GM11168 (cell line): Measurements from ENCODE around the gene PYGO2.

ENCODE experiments used
- in situ Hi-C: fragments of 300-500 bp; cut with MboI; formaldehyde crosslinking; loops from one replicate; pipeline ENCODE4 v1.12.0; 2022; ENCODE audit warnings: low sequenced_read_pairs; ENCODE audit not compliant: unreplicated experiment

PYGO2 gene

GRCh38 chr1:154961207-154962155, at the start of gene PYGO2:
Gene PYGO2, minus strand, starts transcription at chr1:154961782. Its CDS starts 206 bp downstream, at chr1:154961576.
- in situ Hi-C loops = no loop called here

GRCh38 chr1:155011004-155011416, 49.4 kb upstream of the PYGO2 start:
- in situ Hi-C loops = no loop called here

- in situ Hi-C loops = no loop called here
These were observed 48.8 kb upstream of the PYGO2 start for GRCh38 chr1:155010211-155010918.

GRCh38 chr1:155009742-155010141, 48.2 kb upstream of the PYGO2 start:
- in situ Hi-C loops = no loop called here

- in situ Hi-C loops = no loop called here
These were observed 47.7 kb upstream of the PYGO2 start for GRCh38 chr1:155009221-155009711.

- in situ Hi-C loops = no loop called here
These were observed 46.7 kb upstream of the PYGO2 start for GRCh38 chr1:155008015-155008941.

- in situ Hi-C loops = no loop called here
These were observed 45.8 kb upstream of the PYGO2 start for GRCh38 chr1:155007251-155007828.

- in situ Hi-C loops = no loop called here
These were observed 45.1 kb upstream of the PYGO2 start for GRCh38 chr1:155006601-155007101.

- in situ Hi-C loops = no loop called here
These were observed 43.8 kb upstream of the PYGO2 start for GRCh38 chr1:155005076-155006011.

- in situ Hi-C loops = no loop called here
These were observed 42.9 kb upstream of the PYGO2 start for GRCh38 chr1:155004352-155005075.

GRCh38 chr1:155003766-155004351, 42.3 kb upstream of the PYGO2 start:
- in situ Hi-C loops = no loop called here

- in situ Hi-C loops = no loop called here
These were observed 41.7 kb upstream of the PYGO2 start for GRCh38 chr1:155003227-155003765.

GRCh38 chr1:155002464-155003226, 41.1 kb upstream of the PYGO2 start, which contains the start of gene ZBTB7B:
Gene ZBTB7B, plus strand, starts transcription at chr1:155002802. Its CDS starts 11,859 bp downstream, at chr1:155014661.
- in situ Hi-C loops = no loop called here

- in situ Hi-C loops = no loop called here
These were observed 40.3 kb upstream of the PYGO2 start for GRCh38 chr1:155001675-155002463.

GRCh38 chr1:155001425-155001674, 39.8 kb upstream of the PYGO2 start:
- in situ Hi-C loops = no loop called here
